ENCODE data around the gene GNAI2. TPM values are rescaled to one million over a fixed set of nuclear protein-coding genes. Genes with fewer than 3 reads are reported as not detected.

Gene GNAI2
- total RNA-seq, 4 donors from 2014 or later = 149 to 297 (median 239) TPM

- Histone ChIP-seq H3K27ac (replicated peaks in 1 of 4) (peak overlapping the region; percentile 86 to 93 (median 92)), H3K27me3 (no peaks in the 10 kb centered on the region), H3K4me1 (peaks cover 27 to 56% (median 52%) of the 10 kb centered on the region in 4 donors), H3K9me3 (no peaks in the 10 kb centered on the region), H3K4me3 (peak overlapping the region in 3 of 4 donors; percentile 70 to 74 (median 74)), H3K36me3 (peaks cover 0 to 9% (median 2%) of the 10 kb centered on the region in 4 donors)
- intact Hi-C loops (cut with DNase I) = no loop called here
- TF ChIP-seq CTCF (IDR thresholded peaks at IDR 0.05) (no peak), POLR2A (IDR thresholded peaks at IDR 0.05; ENCODE audit: low read depth) (no peak), EP300 (IDR thresholded peaks at IDR 0.05) (no peak), POLR2AphosphoS5 (IDR thresholded peaks at IDR 0.05) (no peak)
- WGBS = 91% methylated on average over 6 of the region's 6 CpGs
- no peak for DNase-seq (ENCODE audit: extremely low spot score)
These were observed 64.8 kb downstream of the GNAI2 start for GRCh38 chr3:50300681-50301254.

GRCh38 chr3:50302095-50303012 lies 66.3 kb downstream of the GNAI2 start:
- Histone ChIP-seq H3K27ac (replicated peaks in 1 of 4) (peak overlapping the region; percentile 64 to 91 (median 70)), H3K36me3 (peaks cover 0 to 4% (median 0%) of the 10 kb centered on the region in 4 donors), H3K9me3 (no peaks in the 10 kb centered on the region), H3K27me3 (no peaks in the 10 kb centered on the region), H3K4me3 (peak overlapping the region; percentile 28 to 53 (median 36)), H3K4me1 (peaks cover 27 to 55% (median 52%) of the 10 kb centered on the region in 4 donors)
- no peak for DNase-seq (ENCODE audit: extremely low spot score)
- intact Hi-C loops (cut with DNase I) = no loop called here
- 90% methylated on average over 14 of the region's 32 CpGs for WGBS
- no peak for TF ChIP-seq CTCF (IDR thresholded peaks at IDR 0.05)
- no peak for TF ChIP-seq POLR2AphosphoS5 (IDR thresholded peaks at IDR 0.05)
- TF ChIP-seq EP300 (IDR thresholded peaks at IDR 0.05) = no peak
- TF ChIP-seq POLR2A (IDR thresholded peaks at IDR 0.05; ENCODE audit: low read depth) = no peak

- TF ChIP-seq EP300 (IDR thresholded peaks at IDR 0.05) (no peak), POLR2A (IDR thresholded peaks at IDR 0.05; ENCODE audit: low read depth) (no peak), CTCF (IDR thresholded peaks at IDR 0.05) (no peak), POLR2AphosphoS5 (IDR thresholded peaks at IDR 0.05) (peak; percentile 20 to 68)
- H3K4me1 ChIP-seq = peaks cover 23 to 48% (median 45%) of the 10 kb centered on the region in 4 donors
- no peaks in the 10 kb centered on the region for H3K9me3 ChIP-seq
- H3K4me3 ChIP-seq = peak within 1 kb of the TSS; percentile 28 to 53 (median 36)
- 78% methylated on average over 4 of the region's 14 CpGs for WGBS
- DNase-seq (ENCODE audit: extremely low spot score) = no peak
- intact Hi-C loops (cut with DNase I) = no loop called here
- peak within 1 kb of the TSS; percentile 64 to 91 (median 70) for H3K27ac ChIP-seq (replicated peaks in 1 of 4)
- peaks cover 0 to 4% (median 0%) of the 10 kb centered on the region in 4 donors for H3K36me3 ChIP-seq
- H3K27me3 ChIP-seq = no peaks in the 10 kb centered on the region
These were observed 67.2 kb downstream of the GNAI2 start, which contains the start of gene HYAL1 for GRCh38 chr3:50303013-50303815. Gene HYAL1 (minus strand): TSS chr3:50303574. CDS start chr3:50302956, 618 bp downstream.

- H3K9me3 ChIP-seq = no peaks in the 10 kb centered on the region
- TF ChIP-seq POLR2AphosphoS5 (IDR thresholded peaks at IDR 0.05) (no peak), POLR2A (IDR thresholded peaks at IDR 0.05; ENCODE audit: low read depth) (no peak), CTCF (IDR thresholded peaks at IDR 0.05) (no peak)
- no peak overlapping the region for H3K27ac ChIP-seq (replicated peaks in 1 of 4)
- DNase-seq (ENCODE audit: extremely low spot score) = no peak
- intact Hi-C loops (cut with DNase I) = no loop called here
- no peak overlapping the region for H3K4me3 ChIP-seq
- H3K27me3 ChIP-seq = no peaks in the 10 kb centered on the region
- peaks cover 16 to 40% (median 37%) of the 10 kb centered on the region in 4 donors for H3K4me1 ChIP-seq
- H3K36me3 ChIP-seq = peaks cover 0 to 10% (median 4%) of the 10 kb centered on the region in 4 donors
These were observed 68.6 kb downstream of the GNAI2 start for GRCh38 chr3:50304601-50305000.

Small RNA genes within 50 kb of the gene (small RNA-seq; reads per million reads assigned to genes)
- gene MIR5787 = 0 reads per million in 3 donors

Other genes starting within 250 kb of the GNAI2 start
- 100 to 1,000 TPM in 2 of 4 donors, 10 to 100 TPM in 2; 78.0 to 161 (median 95.8) TPM for gene RBM5, start 147.3 kb upstream of the GNAI2 start, total RNA-seq
- 10 to 100 TPM; 11.9 to 46.5 (median 23.3) TPM for gene SEMA3F, start 80.9 kb upstream of the GNAI2 start, total RNA-seq
- gene GNAT1, start 44.6 kb upstream of the GNAI2 start, total RNA-seq = not detected
- gene SLC38A3, start 30.9 kb upstream of the GNAI2 start, total RNA-seq = under 1 TPM in 2 of 4 donors, not detected in 2; 0.11 to 0.39 TPM
- gene SEMA3B, start 32.9 kb downstream of the GNAI2 start, total RNA-seq = 10 to 100 TPM; 37.4 to 66.6 (median 46.4) TPM
- gene LSMEM2, start 42.9 kb downstream of the GNAI2 start, total RNA-seq = not detected
- gene IFRD2, start 56.2 kb downstream of the GNAI2 start, total RNA-seq = 100 to 1,000 TPM in 1 of 4 donors, 10 to 100 TPM in 3; 49.4 to 106 (median 85.8) TPM
- 1 to 10 TPM; 2.1 to 6.7 (median 3.4) TPM for gene HYAL3, start 63.2 kb downstream of the GNAI2 start, total RNA-seq
- gene NAA80, start 63.2 kb downstream of the GNAI2 start, total RNA-seq = 1 to 10 TPM; 6.8 to 9.5 (median 8.0) TPM
- gene HYAL1, start 67.4 kb downstream of the GNAI2 start, total RNA-seq = 10 to 100 TPM in 1 of 4 donors, 1 to 10 TPM in 3; 8.3 to 15.6 (median 9.0) TPM
- 100 to 1,000 TPM in 2 of 4 donors, 10 to 100 TPM in 2; 37.4 to 114 (median 97.2) TPM for gene HYAL2, start 86.5 kb downstream of the GNAI2 start, total RNA-seq
- gene TUSC2, start 92.0 kb downstream of the GNAI2 start, total RNA-seq = 10 to 100 TPM; 18.7 to 40.6 (median 37.5) TPM
- 10 to 100 TPM; 28.7 to 44.2 (median 33.2) TPM for gene RASSF1, start 104.6 kb downstream of the GNAI2 start, total RNA-seq
- gene ZMYND10, start 109.5 kb downstream of the GNAI2 start, total RNA-seq = under 1 TPM in 3 of 4 donors, not detected in 1; 0.50 to 0.57 (median 0.52) TPM
- gene NPRL2, start 114.6 kb downstream of the GNAI2 start, total RNA-seq = 10 to 100 TPM; 10.4 to 16.7 (median 14.2) TPM
- 10 to 100 TPM in 1 of 4 donors, 1 to 10 TPM in 3; 5.4 to 12.4 (median 8.1) TPM for gene CYB561D2, start 114.7 kb downstream of the GNAI2 start, total RNA-seq
- 10 to 100 TPM; 37.0 to 85.6 (median 66.3) TPM for gene TMEM115, start 123.3 kb downstream of the GNAI2 start, total RNA-seq